ENCODE results near the gene SLC22A5. TPM values are rescaled to one million over a fixed set of nuclear protein-coding genes. Genes with fewer than 3 reads are reported as not detected.

Gene SLC22A5
- total and polyA plus RNA-seq, 2 of the 8 experiments (the other 6 are each of a cell fraction or from before 2014, with no cell fraction given), result 4.0 to 9.0 TPM

GRCh38 chr5:132375957-132376356 lies 6.4 kb downstream of the SLC22A5 start (continued):
- no peak for TF ChIP-seq CHD7 (IDR thresholded peaks at IDR 0.05; ENCODE audit: insufficient replicate concordance, low read length)
- no peak for TF ChIP-seq MAFK (IDR thresholded peaks at IDR 0.05; ENCODE audit: low read depth, low read length)
- TF ChIP-seq SRF (IDR thresholded peaks at IDR 0.05; ENCODE audit: low read depth, low read length), result no peak
- no peak for TF ChIP-seq SIX5 (IDR thresholded peaks at IDR 0.05; ENCODE audit: low read depth, low read length)
- no peak for TF ChIP-seq ATF3 (IDR thresholded peaks at IDR 0.05; ENCODE audit: insufficient read depth, low read depth, low read length)
- TF ChIP-seq RAD21 (IDR thresholded peaks at IDR 0.05 in 1 of 2, conservative IDR thresholded peaks at IDR 0.05 in 1 of 2; ENCODE audit: low read depth in 2 of 2, low read length in 2 of 2), result no peak
- TF ChIP-seq SAP30 (IDR thresholded peaks at IDR 0.05; ENCODE audit: insufficient read depth, insufficient replicate concordance, low read length), result no peak
- no peak for TF ChIP-seq JUN (IDR thresholded peaks at IDR 0.05; ENCODE audit: low read depth, low read length)
- no peak for TF ChIP-seq BRCA1 (IDR thresholded peaks at IDR 0.05; ENCODE audit: low read depth, low read length)
- TF ChIP-seq NRF1 (IDR thresholded peaks at IDR 0.05; ENCODE audit: low read depth, low read length), result no peak
- TF ChIP-seq EZH2 (IDR thresholded peaks at IDR 0.05; ENCODE audit: low read depth, low read length, severe bottlenecking), result no peak

All from H1 (cell line).